Effector memory CD8-positive, alpha-beta T cell (primary cell): ENCODE results near the gene NUP210L.
"Not testable (repeated sequence)": the region's sequence is repeated elsewhere in the genome, so short reads cannot be mapped to it uniquely, and the experiment has no call there.

Experiments
- ATAC-seq: fragments of 150-1000 bp; cut with Tn5 transposase; replicated peaks from 2 replicates; pipeline ENCODE4 v1.10.0; 2021; ENCODE audit warnings: mild to moderate bottlenecking, moderate library complexity
- DNase-seq, 3 experiments: peaks; one replicate each; pipeline ENCODE4 v3.0.0; 2021
- H3K27ac Mint-ChIP-seq, 2 donors: one replicate each; pipeline ENCODE4 v1.8.0; 2022; ENCODE audit warnings: mild to moderate bottlenecking in 2 of 2, mixed read lengths in 2 of 2, moderate library complexity in 2 of 2
- H3K27me3 Mint-ChIP-seq, 2 donors: one replicate each; pipeline ENCODE4 v1.8.0; 2022; ENCODE audit warnings: mixed read lengths in 2 of 2
- H3K36me3 Mint-ChIP-seq: one replicate; pipeline ENCODE4 v1.8.0; 2022; ENCODE audit warnings: mild to moderate bottlenecking, moderate library complexity, mixed read lengths; ENCODE audit not compliant: insufficient read depth
- H3K4me1 Mint-ChIP-seq, 2 donors: one replicate each; pipeline ENCODE4 v1.8.0; 2022; ENCODE audit warnings: low read depth in 2 of 2, mixed read lengths in 2 of 2
- H3K4me3 Mint-ChIP-seq, 2 donors: one replicate each; pipeline ENCODE4 v1.8.0; 2022; ENCODE audit warnings: mild to moderate bottlenecking in 2 of 2, mixed read lengths in 2 of 2, moderate library complexity in 2 of 2
- H3K9me3 Mint-ChIP-seq, 2 donors: one replicate each; pipeline ENCODE4 v1.8.0; 2022; ENCODE audit warnings: mixed read lengths in 2 of 2

Gene NUP210L

DNA sequence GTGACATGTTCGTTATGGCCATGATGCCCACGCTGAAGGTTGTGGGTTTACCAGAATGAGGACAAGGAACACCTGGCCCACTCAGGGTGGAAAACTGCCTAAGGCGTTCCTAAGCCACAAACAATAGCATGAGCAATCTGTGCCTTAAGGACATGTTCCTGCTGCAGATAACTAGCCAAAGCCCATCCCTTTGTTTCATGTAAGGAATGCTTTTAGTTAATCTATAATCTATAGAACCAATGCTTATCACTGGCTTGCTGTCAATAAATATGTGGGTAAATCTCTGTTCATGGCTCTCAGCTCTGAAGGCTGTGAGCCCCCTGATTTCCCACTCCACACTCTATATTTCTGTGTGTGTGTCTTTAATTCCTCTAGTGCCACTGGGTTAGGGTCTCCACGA lies 107.4 kb downstream of the NUP210L start:
- ATAC-seq, H3K36me3 Mint-ChIP-seq, H3K9me3 Mint-ChIP-seq, H3K4me1 Mint-ChIP-seq, H3K27ac Mint-ChIP-seq, DNase-seq, H3K4me3 Mint-ChIP-seq: not testable (repeated sequence)
- peaks cover 18 to 50% of the 10 kb centered on the region in 2 donors for H3K27me3 Mint-ChIP-seq

DNA sequence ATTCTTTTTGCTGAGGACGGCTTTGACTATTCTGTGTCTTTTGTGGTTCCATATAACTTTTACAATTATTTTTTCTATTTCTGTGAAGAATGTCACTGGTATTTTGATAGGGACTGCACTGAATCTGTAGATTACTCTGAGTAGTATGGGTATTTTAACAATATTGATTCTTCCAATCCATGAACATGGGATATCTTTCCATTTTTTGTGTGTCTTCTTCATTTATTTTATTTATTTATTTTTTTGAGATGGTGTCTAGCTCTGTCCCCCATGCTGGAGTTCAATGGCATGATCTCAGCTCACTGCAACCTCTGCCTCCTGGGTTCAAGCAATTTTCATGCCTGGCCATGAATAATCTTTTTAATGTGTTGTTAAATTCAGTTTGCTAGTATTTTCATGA lies 121.2 kb downstream of the NUP210L start:
- H3K4me1 Mint-ChIP-seq, H3K9me3 Mint-ChIP-seq, H3K36me3 Mint-ChIP-seq, H3K27me3 Mint-ChIP-seq, H3K4me3 Mint-ChIP-seq, H3K27ac Mint-ChIP-seq, ATAC-seq, DNase-seq: not testable (repeated sequence)

DNA sequence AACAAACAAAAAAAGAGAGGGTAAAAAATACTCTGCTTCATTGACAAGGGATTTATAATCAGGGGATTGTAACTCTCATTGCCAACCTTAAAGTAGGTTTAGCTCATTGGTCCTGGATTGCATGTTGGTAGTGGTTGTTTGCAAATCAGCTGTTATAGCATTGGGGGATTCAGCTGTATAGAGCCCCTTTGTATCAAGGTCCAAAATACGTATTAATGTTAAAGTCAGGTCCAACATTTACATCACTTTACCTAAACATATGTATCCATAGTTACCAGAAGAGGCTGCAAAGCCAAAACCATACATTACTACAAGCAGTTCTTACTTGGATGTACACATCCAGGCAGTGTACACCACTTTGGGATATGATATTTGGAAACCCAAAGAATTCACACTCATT lies 134.9 kb downstream of the NUP210L start:
- DNase-seq (no peak), ATAC-seq (no peak)

DNA sequence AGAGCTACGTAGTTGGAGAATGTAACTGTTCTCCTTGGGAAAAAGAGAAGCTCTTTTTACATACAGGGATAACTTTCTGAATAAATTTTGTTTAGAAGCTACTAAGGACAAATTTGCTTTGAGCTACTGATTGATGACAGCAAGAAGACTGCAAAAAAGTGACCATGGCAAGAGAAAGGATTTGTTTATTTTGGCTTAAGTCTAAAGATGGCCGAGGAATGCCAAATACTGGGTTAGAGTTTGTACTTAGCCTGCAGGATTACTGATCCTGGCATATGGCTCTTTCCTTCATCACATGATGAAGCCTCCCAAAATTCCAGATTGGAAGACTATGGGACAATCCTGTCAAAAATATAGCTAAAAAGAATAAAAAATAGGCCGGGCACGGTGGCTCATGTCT lies 135.6 kb downstream of the NUP210L start:
- DNase-seq (no peak), ATAC-seq (no peak)
- H3K36me3 Mint-ChIP-seq = no peaks in the 10 kb centered on the region
- H3K27me3 Mint-ChIP-seq = no peaks in the 10 kb centered on the region
- no peak overlapping the region for H3K4me3 Mint-ChIP-seq
- H3K27ac Mint-ChIP-seq = no peak overlapping the region
- H3K9me3 Mint-ChIP-seq = no peaks in the 10 kb centered on the region
- H3K4me1 Mint-ChIP-seq = no peaks in the 10 kb centered on the region

More for the DNA sequence above, 134.9 kb downstream of the NUP210L start:
- no peak overlapping the region for H3K27ac Mint-ChIP-seq
- no peaks in the 10 kb centered on the region for H3K36me3 Mint-ChIP-seq
- no peaks in the 10 kb centered on the region for H3K4me1 Mint-ChIP-seq
- no peaks in the 10 kb centered on the region for H3K9me3 Mint-ChIP-seq
- H3K4me3 Mint-ChIP-seq = no peak overlapping the region
- no peaks in the 10 kb centered on the region for H3K27me3 Mint-ChIP-seq

DNA sequence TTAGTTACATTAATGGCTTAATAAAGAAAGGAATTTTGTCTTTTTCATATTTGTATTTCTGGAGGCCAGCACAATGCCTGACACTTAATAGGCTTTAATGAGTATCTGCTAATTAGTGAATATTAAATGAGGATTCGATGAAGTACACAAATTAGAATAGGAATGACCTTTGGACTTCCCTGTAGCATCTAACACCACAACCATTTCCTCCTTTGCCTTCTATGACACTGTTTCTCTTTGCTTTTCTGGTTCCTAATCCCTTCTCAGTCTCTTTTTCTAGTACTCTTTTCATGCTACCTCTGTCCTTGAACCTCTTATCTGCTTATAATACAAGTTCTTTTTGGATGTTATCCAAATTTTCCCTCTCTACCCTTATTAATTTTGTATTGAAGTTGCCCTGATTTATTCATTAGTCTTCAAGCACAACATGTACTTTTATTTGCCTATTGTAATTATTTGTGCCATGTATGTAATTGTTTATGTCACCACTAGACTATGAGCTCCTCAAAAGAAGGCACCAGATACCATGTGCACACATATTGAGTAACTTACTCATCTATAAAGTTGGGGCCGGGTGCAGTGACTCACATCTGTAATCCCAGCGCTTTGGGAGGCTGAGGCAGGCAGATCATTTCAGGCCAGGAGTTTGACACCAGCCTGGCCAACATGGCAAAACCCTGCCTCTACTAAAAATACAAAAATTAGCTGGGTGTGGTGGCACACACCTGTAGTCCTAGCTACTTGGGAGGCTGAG lies 140.5 kb downstream of the NUP210L start:
- no peak overlapping the region for H3K4me3 Mint-ChIP-seq

DNA sequence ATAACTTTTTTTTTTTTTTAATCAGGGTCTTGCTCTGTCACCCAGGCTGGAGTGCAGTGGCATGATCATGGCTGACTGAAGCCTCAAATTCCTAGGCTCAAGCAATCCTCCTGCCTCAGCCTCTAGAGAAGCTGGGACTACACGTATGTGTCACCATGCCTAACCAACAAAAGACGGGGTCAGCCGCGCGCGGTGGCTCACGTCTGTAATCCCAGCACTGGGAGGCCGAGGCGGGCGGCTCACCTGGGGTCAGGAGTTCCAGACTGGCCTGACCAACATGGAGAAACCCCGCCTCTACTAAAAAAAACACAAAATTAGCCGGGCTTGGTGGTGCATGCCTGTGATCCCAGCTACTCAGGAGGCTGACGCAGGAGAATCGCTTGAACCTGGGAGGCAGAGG lies 142.3 kb downstream of the NUP210L start:
- H3K27ac Mint-ChIP-seq, H3K27me3 Mint-ChIP-seq, H3K36me3 Mint-ChIP-seq, H3K9me3 Mint-ChIP-seq, H3K4me3 Mint-ChIP-seq, ATAC-seq, DNase-seq, H3K4me1 Mint-ChIP-seq: not testable (repeated sequence)

More for the DNA sequence above, 140.5 kb downstream of the NUP210L start:
- H3K27me3 Mint-ChIP-seq = no peaks in the 10 kb centered on the region
- no peaks in the 10 kb centered on the region for H3K36me3 Mint-ChIP-seq
- ATAC-seq (no peak), DNase-seq (no peak)
- no peaks in the 10 kb centered on the region for H3K9me3 Mint-ChIP-seq
- no peaks in the 10 kb centered on the region for H3K4me1 Mint-ChIP-seq
- H3K27ac Mint-ChIP-seq = no peak overlapping the region

DNA sequence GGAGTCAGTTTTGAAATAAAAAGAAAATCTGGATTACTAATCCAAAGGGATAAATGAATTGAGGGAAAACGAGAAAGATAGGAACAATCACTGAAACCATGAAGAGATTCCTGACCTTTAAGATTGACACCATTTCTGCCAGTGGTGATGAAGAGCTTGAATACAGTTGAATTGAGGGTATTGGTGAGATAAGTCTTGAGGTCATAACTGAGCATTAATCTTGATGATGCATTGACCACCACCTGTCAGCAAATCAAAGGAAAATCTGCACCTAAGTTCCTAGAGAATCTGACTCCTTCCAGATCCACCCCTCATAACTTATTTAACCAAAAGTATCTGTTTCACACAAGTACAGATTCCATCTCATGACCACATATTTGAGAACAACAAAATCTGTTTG lies 142.7 kb downstream of the NUP210L start:
- H3K4me3 Mint-ChIP-seq = no peak overlapping the region
- no peak for ATAC-seq
- DNase-seq = no peak
- H3K36me3 Mint-ChIP-seq = no peaks in the 10 kb centered on the region
- H3K4me1 Mint-ChIP-seq = no peaks in the 10 kb centered on the region
- H3K27ac Mint-ChIP-seq = no peak overlapping the region
- no peaks in the 10 kb centered on the region for H3K9me3 Mint-ChIP-seq
- H3K27me3 Mint-ChIP-seq = no peaks in the 10 kb centered on the region

DNA sequence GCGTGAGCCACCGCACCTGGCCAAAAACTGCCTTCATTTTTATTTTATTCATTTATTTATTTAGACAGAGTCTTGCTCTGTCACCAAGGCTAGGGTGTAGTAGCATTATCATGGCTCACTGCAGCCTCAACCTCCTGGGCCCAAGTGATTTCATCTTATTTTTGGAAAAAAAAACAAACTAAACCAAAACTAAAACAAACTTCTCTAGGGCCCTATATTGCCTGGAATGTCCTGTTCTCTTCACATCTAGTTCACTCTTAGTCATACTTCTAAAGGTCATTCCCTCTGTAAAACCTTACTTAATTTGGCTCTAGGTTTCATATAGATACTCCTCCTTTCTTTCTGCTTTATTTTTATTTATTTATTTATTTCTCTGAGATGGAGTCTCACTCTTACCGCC lies 148.7 kb downstream of the NUP210L start:
- no peaks in the 10 kb centered on the region for H3K27me3 Mint-ChIP-seq
- H3K9me3 Mint-ChIP-seq = no peaks in the 10 kb centered on the region
- no peaks in the 10 kb centered on the region for H3K36me3 Mint-ChIP-seq
- H3K27ac Mint-ChIP-seq = no peak overlapping the region
- DNase-seq (no peak), ATAC-seq (no peak)
- no peak overlapping the region for H3K4me3 Mint-ChIP-seq
- H3K4me1 Mint-ChIP-seq = no peaks in the 10 kb centered on the region

DNA sequence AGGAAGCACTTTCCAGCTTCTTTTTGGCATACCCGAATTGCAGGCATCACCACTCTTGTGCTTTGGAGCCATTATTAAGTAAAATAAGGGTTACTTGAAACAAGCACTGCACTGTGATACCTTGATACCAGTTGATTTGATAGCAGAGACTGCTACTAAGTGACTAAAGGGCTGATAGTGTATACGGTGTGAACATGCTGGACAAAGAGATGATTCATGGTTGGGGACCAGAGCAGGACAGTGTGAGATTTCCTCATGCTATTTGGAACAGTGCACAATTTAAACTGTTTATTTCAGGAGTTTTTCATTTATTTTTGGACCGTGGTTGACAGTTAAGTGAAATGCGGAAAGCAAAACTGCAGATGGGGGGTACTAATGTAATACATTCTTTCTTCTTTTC lies 154.5 kb downstream of the NUP210L start:
- H3K27me3 Mint-ChIP-seq = no peaks in the 10 kb centered on the region
- no peak overlapping the region for H3K4me3 Mint-ChIP-seq
- H3K36me3 Mint-ChIP-seq = peaks cover 8% of the 10 kb centered on the region
- DNase-seq = no peak
- no peaks in the 10 kb centered on the region for H3K9me3 Mint-ChIP-seq
- H3K27ac Mint-ChIP-seq = no peak overlapping the region
- H3K4me1 Mint-ChIP-seq = peaks cover 0 to under 1% of the 10 kb centered on the region in 2 donors
- ATAC-seq = no peak

DNA sequence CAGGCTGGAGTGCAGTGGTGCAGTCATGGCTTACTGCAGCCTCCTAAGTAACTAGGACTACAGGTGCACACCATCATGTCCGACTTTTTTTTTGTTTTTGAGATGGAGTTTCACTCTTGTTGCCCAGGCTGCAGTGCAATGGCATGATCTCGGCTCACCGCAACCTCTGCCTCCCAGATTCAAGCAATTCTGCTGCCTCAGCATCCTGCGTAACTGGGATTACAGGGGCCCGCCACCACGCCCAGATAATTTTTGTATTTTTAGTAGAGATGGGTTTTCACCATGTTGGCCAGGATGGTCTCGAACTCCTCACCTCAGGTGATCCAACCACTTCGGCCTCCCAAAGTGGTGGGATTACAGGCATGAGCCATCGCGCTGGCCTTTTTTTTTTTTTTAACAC lies 158.0 kb downstream of the NUP210L start:
- H3K4me3 Mint-ChIP-seq, H3K9me3 Mint-ChIP-seq, DNase-seq, ATAC-seq, H3K27me3 Mint-ChIP-seq: not testable (repeated sequence)
- peaks cover 9 to 11% of the 10 kb centered on the region in 2 donors for H3K4me1 Mint-ChIP-seq
- peak overlapping the region in 1 of 2 donors; percentile 35 for H3K27ac Mint-ChIP-seq
- peaks cover 43% of the 10 kb centered on the region for H3K36me3 Mint-ChIP-seq

DNA sequence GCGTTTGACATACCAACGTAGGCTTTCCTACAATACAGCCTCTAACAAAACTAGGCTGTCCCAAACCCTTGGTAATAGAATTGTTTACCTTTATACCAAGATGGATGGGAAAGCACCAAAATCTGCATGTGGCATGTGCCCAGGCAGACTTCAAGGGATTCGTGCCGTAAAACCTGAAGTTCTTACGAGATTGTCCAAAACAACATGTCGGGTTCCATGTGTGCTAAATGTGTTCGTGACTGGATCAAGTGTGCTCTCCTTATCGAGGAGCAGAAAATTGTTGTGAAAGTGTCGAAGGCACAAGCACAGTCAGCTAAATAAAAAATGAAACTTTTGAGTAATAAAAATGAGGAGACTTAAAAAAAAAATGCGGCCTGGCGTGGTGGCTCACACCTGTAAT lies 159.2 kb downstream of the NUP210L start:
- peak overlapping the region in 1 of 2 donors; percentile 11 for H3K4me3 Mint-ChIP-seq
- peaks cover 56% of the 10 kb centered on the region for H3K36me3 Mint-ChIP-seq
- H3K27ac Mint-ChIP-seq = no peak overlapping the region
- peaks cover 18 to 19% of the 10 kb centered on the region in 2 donors for H3K4me1 Mint-ChIP-seq
- ATAC-seq (no peak), DNase-seq (no peak)
- no peaks in the 10 kb centered on the region for H3K27me3 Mint-ChIP-seq
- no peaks in the 10 kb centered on the region for H3K9me3 Mint-ChIP-seq

DNA sequence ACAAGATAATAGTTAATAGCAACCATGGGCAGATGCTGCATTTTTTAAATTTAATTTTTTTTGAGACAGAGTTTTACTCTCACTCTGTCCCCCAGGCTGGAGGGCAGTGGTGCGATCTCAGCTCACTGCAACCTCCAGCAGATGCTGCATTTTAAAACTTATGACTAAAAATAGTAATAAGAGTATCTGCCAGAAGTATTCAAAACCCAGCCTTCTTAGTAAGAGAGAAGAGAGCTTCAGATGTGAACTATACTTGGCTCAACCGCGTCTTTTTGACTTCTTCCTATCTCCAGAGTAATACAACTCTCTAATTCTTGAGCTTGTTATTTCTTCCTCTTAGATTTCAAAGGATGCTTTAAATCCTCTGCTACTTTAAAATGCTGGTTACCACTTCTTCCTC lies 159.7 kb downstream of the NUP210L start:
- DNase-seq (no peak), ATAC-seq (no peak)
- Mint-ChIP-seq H3K4me3 (peak overlapping the region in 1 of 2 donors; percentile 11), H3K4me1 (peaks cover 23 to 24% of the 10 kb centered on the region in 2 donors), H3K27ac (no peak overlapping the region), H3K27me3 (no peaks in the 10 kb centered on the region), H3K36me3 (peaks cover 60% of the 10 kb centered on the region), H3K9me3 (no peaks in the 10 kb centered on the region)

DNA sequence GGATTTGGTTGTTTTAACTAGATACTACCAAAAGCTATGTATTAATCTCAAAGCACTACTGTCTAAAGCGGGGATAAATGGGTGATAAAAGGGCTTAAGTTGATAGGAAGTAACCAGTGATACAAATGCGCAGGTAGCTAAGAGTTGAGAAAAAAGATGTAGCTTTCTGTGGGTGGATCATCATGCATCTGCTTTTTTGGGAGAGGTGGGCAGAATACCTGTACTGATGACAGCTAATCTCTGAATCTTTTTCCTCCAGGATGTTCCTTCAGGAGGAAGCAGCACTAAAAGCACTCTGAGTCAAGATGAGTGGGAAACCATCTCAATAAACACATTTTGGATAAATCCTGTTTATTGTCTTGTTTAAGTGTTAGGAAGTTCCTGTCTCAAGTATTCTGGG lies 163.1 kb downstream of the NUP210L start:
- Mint-ChIP-seq H3K4me1 (peaks cover 32 to 33% of the 10 kb centered on the region in 2 donors), H3K27ac (peak overlapping the region; percentile 96 to 100), H3K36me3 (peaks cover 60% of the 10 kb centered on the region), H3K9me3 (no peaks in the 10 kb centered on the region), H3K4me3 (peak overlapping the region; percentile 88 to 97), H3K27me3 (no peaks in the 10 kb centered on the region)
- DNase-seq = no peak
- ATAC-seq = no peak

DNA sequence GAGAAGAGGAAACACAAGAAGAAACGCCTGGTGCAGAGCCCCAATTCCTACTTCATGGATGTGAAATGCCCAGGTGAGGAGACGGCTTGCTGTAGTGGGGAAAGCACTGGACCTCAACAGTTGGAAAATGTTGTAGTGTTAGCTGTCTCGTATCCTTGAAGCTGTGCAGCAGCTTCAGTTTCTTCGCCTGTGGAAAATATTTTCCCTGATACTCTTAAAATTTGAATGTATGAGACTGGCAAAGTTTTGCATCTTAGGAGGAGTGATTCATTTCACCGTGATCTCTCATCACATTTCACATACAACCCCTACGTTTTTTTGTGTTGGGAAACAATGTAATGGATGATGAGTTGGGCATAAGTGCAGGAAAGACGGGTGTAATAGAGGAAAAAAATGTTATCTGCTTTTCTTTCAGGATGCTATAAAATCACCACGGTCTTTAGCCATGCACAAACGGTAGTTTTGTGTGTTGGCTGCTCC lies 163.7 kb downstream of the NUP210L start:
- no peaks in the 10 kb centered on the region for H3K9me3 Mint-ChIP-seq
- H3K36me3 Mint-ChIP-seq = peaks cover 60% of the 10 kb centered on the region
- H3K27ac Mint-ChIP-seq = peak overlapping the region; percentile 96 to 100
- no peak for ATAC-seq
- H3K4me1 Mint-ChIP-seq = peaks cover 34 to 36% of the 10 kb centered on the region in 2 donors
- no peak for DNase-seq
- H3K4me3 Mint-ChIP-seq = peak overlapping the region; percentile 88 to 97
- no peaks in the 10 kb centered on the region for H3K27me3 Mint-ChIP-seq
